ENCODE measurements around the gene PHF21A.

PHF21A gene

GRCh38 chr11:45926001-45926401, 195.3 kb downstream of the PHF21A start:
- Histone ChIP-seq H3K36me3 (ENCODE audit: control insufficient read depth in 1 of 2, insufficient read depth in 2 of 2, low read length in 2 of 2) (no peaks in the 10 kb centered on the region), H3K27ac (ENCODE audit: low read length) (no peak overlapping the region), H3K4me1 (ENCODE audit: control insufficient read depth in 1 of 2, insufficient read depth in 2 of 2, low read length in 2 of 2) (peaks cover 0 to 16% of the 10 kb centered on the region in 2 donors), H3K27me3 (ENCODE audit: low read depth, low read length) (peaks cover 12% of the 10 kb centered on the region), H3K4me3 (ENCODE audit: low read depth in 1 of 2, low read length in 2 of 2) (no peak overlapping the region), H3K9me3 (ENCODE audit: control insufficient read depth in 1 of 2, low read length in 2 of 2) (no peaks in the 10 kb centered on the region)

- H3K9me3 ChIP-seq (ENCODE audit: control insufficient read depth in 1 of 2, low read length in 2 of 2): no peaks in the 10 kb centered on the region
- peaks cover 12% of the 10 kb centered on the region for H3K27me3 ChIP-seq (ENCODE audit: low read depth, low read length)
- no peak overlapping the region for H3K27ac ChIP-seq (ENCODE audit: low read length)
- H3K4me1 ChIP-seq (ENCODE audit: control insufficient read depth in 1 of 2, insufficient read depth in 2 of 2, low read length in 2 of 2): peaks cover 0 to 16% of the 10 kb centered on the region in 2 donors
- H3K4me3 ChIP-seq (ENCODE audit: low read depth in 1 of 2, low read length in 2 of 2): no peak overlapping the region
- no peaks in the 10 kb centered on the region for H3K36me3 ChIP-seq (ENCODE audit: control insufficient read depth in 1 of 2, insufficient read depth in 2 of 2, low read length in 2 of 2)
These were observed 195.7 kb downstream of the PHF21A start for GRCh38 chr11:45925550-45925949.

- H3K27ac ChIP-seq (ENCODE audit: low read length): no peak overlapping the region
- H3K36me3 ChIP-seq (ENCODE audit: control insufficient read depth in 1 of 2, insufficient read depth in 2 of 2, low read length in 2 of 2): no peaks in the 10 kb centered on the region
- H3K9me3 ChIP-seq (ENCODE audit: control insufficient read depth in 1 of 2, low read length in 2 of 2): no peaks in the 10 kb centered on the region
- peaks cover 0 to 16% of the 10 kb centered on the region in 2 donors for H3K4me1 ChIP-seq (ENCODE audit: control insufficient read depth in 1 of 2, insufficient read depth in 2 of 2, low read length in 2 of 2)
- no peak overlapping the region for H3K4me3 ChIP-seq (ENCODE audit: low read depth in 1 of 2, low read length in 2 of 2)
- H3K27me3 ChIP-seq (ENCODE audit: low read depth, low read length): peaks cover 12% of the 10 kb centered on the region
These were observed 196.3 kb downstream of the PHF21A start for GRCh38 chr11:45924927-45925326.

GRCh38 chr11:45924036-45924915, 197.0 kb downstream of the PHF21A start:
- Histone ChIP-seq H3K4me1 (ENCODE audit: control insufficient read depth in 1 of 2, insufficient read depth in 2 of 2, low read length in 2 of 2) (peaks cover 0 to 16% of the 10 kb centered on the region in 2 donors), H3K4me3 (ENCODE audit: low read depth in 1 of 2, low read length in 2 of 2) (no peak overlapping the region), H3K27me3 (ENCODE audit: low read depth, low read length) (peaks cover 12% of the 10 kb centered on the region), H3K9me3 (ENCODE audit: control insufficient read depth in 1 of 2, low read length in 2 of 2) (no peaks in the 10 kb centered on the region), H3K36me3 (ENCODE audit: control insufficient read depth in 1 of 2, insufficient read depth in 2 of 2, low read length in 2 of 2) (no peaks in the 10 kb centered on the region), H3K27ac (ENCODE audit: low read length) (no peak overlapping the region)

GRCh38 chr11:45922425-45923082, 198.7 kb downstream of the PHF21A start, which contains the start of gene LARGE2:
TSS of gene LARGE2 (plus strand) at chr11:45922656. CDS start at chr11:45922883, 227 bp downstream.
- Histone ChIP-seq H3K27me3 (ENCODE audit: low read depth, low read length) (peaks cover 12% of the 10 kb centered on the region), H3K4me1 (ENCODE audit: control insufficient read depth in 1 of 2, insufficient read depth in 2 of 2, low read length in 2 of 2) (peaks cover 0 to 16% of the 10 kb centered on the region in 2 donors), H3K36me3 (ENCODE audit: control insufficient read depth in 1 of 2, insufficient read depth in 2 of 2, low read length in 2 of 2) (no peaks in the 10 kb centered on the region), H3K9me3 (ENCODE audit: control insufficient read depth in 1 of 2, low read length in 2 of 2) (no peaks in the 10 kb centered on the region), H3K4me3 (ENCODE audit: low read depth in 1 of 2, low read length in 2 of 2) (peak within 1 kb of the TSS in 1 of 2 donors; percentile 48), H3K27ac (ENCODE audit: low read length) (no peak within 1 kb of the TSS)

- H3K4me3 ChIP-seq (ENCODE audit: low read depth in 1 of 2, low read length in 2 of 2): peak overlapping the region in 1 of 2 donors; percentile 48
- H3K36me3 ChIP-seq (ENCODE audit: control insufficient read depth in 1 of 2, insufficient read depth in 2 of 2, low read length in 2 of 2): no peaks in the 10 kb centered on the region
- H3K27me3 ChIP-seq (ENCODE audit: low read depth, low read length): peaks cover 12% of the 10 kb centered on the region
- H3K4me1 ChIP-seq (ENCODE audit: control insufficient read depth in 1 of 2, insufficient read depth in 2 of 2, low read length in 2 of 2): peaks cover 3 to 21% of the 10 kb centered on the region in 2 donors
- H3K9me3 ChIP-seq (ENCODE audit: control insufficient read depth in 1 of 2, low read length in 2 of 2): no peaks in the 10 kb centered on the region
- no peak overlapping the region for H3K27ac ChIP-seq (ENCODE audit: low read length)
These were observed 199.5 kb downstream of the PHF21A start for GRCh38 chr11:45921561-45922424.

- Histone ChIP-seq H3K9me3 (ENCODE audit: control insufficient read depth in 1 of 2, low read length in 2 of 2) (no peaks in the 10 kb centered on the region), H3K4me1 (ENCODE audit: control insufficient read depth in 1 of 2, insufficient read depth in 2 of 2, low read length in 2 of 2) (peaks cover 3 to 28% of the 10 kb centered on the region in 2 donors), H3K27ac (ENCODE audit: low read length) (no peak overlapping the region), H3K27me3 (ENCODE audit: low read depth, low read length) (peaks cover 12% of the 10 kb centered on the region), H3K4me3 (ENCODE audit: low read depth in 1 of 2, low read length in 2 of 2) (no peak overlapping the region), H3K36me3 (ENCODE audit: control insufficient read depth in 1 of 2, insufficient read depth in 2 of 2, low read length in 2 of 2) (no peaks in the 10 kb centered on the region)
These were observed 200.4 kb downstream of the PHF21A start for GRCh38 chr11:45920531-45921477.

GRCh38 chr11:45919806-45920530, 201.3 kb downstream of the PHF21A start:
- H3K4me3 ChIP-seq (ENCODE audit: low read depth in 1 of 2, low read length in 2 of 2): no peak overlapping the region
- peaks cover 12% of the 10 kb centered on the region for H3K27me3 ChIP-seq (ENCODE audit: low read depth, low read length)
- H3K36me3 ChIP-seq (ENCODE audit: control insufficient read depth in 1 of 2, insufficient read depth in 2 of 2, low read length in 2 of 2): peaks cover 6% of the 10 kb centered on the region in 2 donors
- no peak overlapping the region for H3K27ac ChIP-seq (ENCODE audit: low read length)
- H3K9me3 ChIP-seq (ENCODE audit: control insufficient read depth in 1 of 2, low read length in 2 of 2): no peaks in the 10 kb centered on the region
- peaks cover 3 to 28% of the 10 kb centered on the region in 2 donors for H3K4me1 ChIP-seq (ENCODE audit: control insufficient read depth in 1 of 2, insufficient read depth in 2 of 2, low read length in 2 of 2)

GRCh38 chr11:45918962-45919675, 202.1 kb downstream of the PHF21A start:
- Histone ChIP-seq H3K4me3 (ENCODE audit: low read depth in 1 of 2, low read length in 2 of 2) (peak overlapping the region; percentile 90 to 96), H3K9me3 (ENCODE audit: control insufficient read depth in 1 of 2, low read length in 2 of 2) (no peaks in the 10 kb centered on the region), H3K4me1 (ENCODE audit: control insufficient read depth in 1 of 2, insufficient read depth in 2 of 2, low read length in 2 of 2) (peaks cover 3 to 28% of the 10 kb centered on the region in 2 donors), H3K27me3 (ENCODE audit: low read depth, low read length) (peaks cover 12% of the 10 kb centered on the region), H3K27ac (ENCODE audit: low read length) (peak overlapping the region; percentile 84), H3K36me3 (ENCODE audit: control insufficient read depth in 1 of 2, insufficient read depth in 2 of 2, low read length in 2 of 2) (peaks cover 14% of the 10 kb centered on the region in 2 donors)
